ENCODE measurements around the gene FARP1.

The FARP1 gene

GRCh38 chr13:98445340-98446233, 302.7 kb downstream of the FARP1 start:
- DNase-seq (ENCODE audit: low spot score): peak; percentile 61

GRCh38 chr13:98446234-98446621, 303.3 kb downstream of the FARP1 start:
- DNase-seq (ENCODE audit: low spot score): no peak

GRCh38 chr13:98447130-98447529, 304.2 kb downstream of the FARP1 start:
- no peak for DNase-seq (ENCODE audit: low spot score)

GRCh38 chr13:98447881-98448641, 305.2 kb downstream of the FARP1 start:
- DNase-seq (ENCODE audit: low spot score): peak; percentile 44

GRCh38 chr13:98448642-98448928, 305.7 kb downstream of the FARP1 start:
- no peak for DNase-seq (ENCODE audit: low spot score)

GRCh38 chr13:98449273-98449672, 306.4 kb downstream of the FARP1 start:
- DNase-seq (ENCODE audit: low spot score): no peak

- DNase-seq (ENCODE audit: low spot score): no peak
Measured at GRCh38 chr13:98450026-98450425, 307.1 kb downstream of the FARP1 start.

- no peak for DNase-seq (ENCODE audit: low spot score)
Measured at GRCh38 chr13:98450539-98451111, 307.7 kb downstream of the FARP1 start.

- DNase-seq (ENCODE audit: low spot score): no peak
Measured at GRCh38 chr13:98451676-98452470, 309.0 kb downstream of the FARP1 start.

- no peak for DNase-seq (ENCODE audit: low spot score)
Measured at GRCh38 chr13:98452851-98453843, 310.3 kb downstream of the FARP1 start.

GRCh38 chr13:98454389-98454881, 311.5 kb downstream of the FARP1 start:
- no peak for DNase-seq (ENCODE audit: low spot score)

GRCh38 chr13:98456413-98456845, 313.5 kb downstream of the FARP1 start:
- DNase-seq (ENCODE audit: low spot score): no peak

GRCh38 chr13:98457053-98457452, 314.2 kb downstream of the FARP1 start:
- no peak for DNase-seq (ENCODE audit: low spot score)

- DNase-seq (ENCODE audit: low spot score): no peak
Measured at GRCh38 chr13:98458431-98458830, 315.5 kb downstream of the FARP1 start.

GRCh38 chr13:98459171-98459681, 316.3 kb downstream of the FARP1 start:
- no peak for DNase-seq (ENCODE audit: low spot score)

- no peak for DNase-seq (ENCODE audit: low spot score)
Measured at GRCh38 chr13:98459721-98460370, 317.0 kb downstream of the FARP1 start.

GRCh38 chr13:98460516-98460915, 317.6 kb downstream of the FARP1 start:
- no peak for DNase-seq (ENCODE audit: low spot score)

- DNase-seq (ENCODE audit: low spot score): no peak
Measured at GRCh38 chr13:98461486-98462240, 318.8 kb downstream of the FARP1 start.

GRCh38 chr13:98462241-98462882, 319.5 kb downstream of the FARP1 start:
- DNase-seq (ENCODE audit: low spot score): no peak
